Right ventricle myocardium inferior (tissue), 1 donor: ENCODE data around the gene EYA3. TPM values are rescaled to one million over a fixed set of nuclear protein-coding genes. Genes with fewer than 3 reads are reported as not detected.

ENCODE experiments used
- ATAC-seq: fragments of 200-7000 bp; cut with Tn5 transposase; one replicate; pipeline ENCODE4 v1.9.1; 2020; ENCODE audit warnings: mild to moderate bottlenecking, moderate library complexity
- DNase-seq: peaks from one replicate; pipeline ENCODE4 v3.0.0; 2021; ENCODE audit errors: missing footprints
- intact Hi-C: fragments of 100-400 bp; cut with DNase I; formaldehyde crosslinking; loops from one replicate; pipeline ENCODE4 v1.11.0; 2022
- total RNA-seq: library from RNA; stranded (reverse); fragmentation: NEBNext Ultra II Directional; extraction: Animal tissue kit (Norgen Biotek cat#: 25700); gene quantifications from one replicate; pipeline ENCODE4 v1.2.1, GENCODE V29; 2021
- donor health status: DM: no; HTN: yes; CAD: no; lungs with severe emphysema.

Gene EYA3
- total RNA-seq, 1 donor from 2014 or later, result 18.3 TPM

- no peak for ATAC-seq
- DNase-seq, result no peak
- intact Hi-C loops, result loop anchor here (5.0 kb wide), 1 partner anchor 39 kb away; no protein-coding TSS in a partner anchor
Measured at GRCh38 chr1:27981145-27981544, 107.3 kb downstream of the EYA3 start.

GRCh38 chr1:27980216-27980845 lies 108.1 kb downstream of the EYA3 start:
- no peak for ATAC-seq
- intact Hi-C loops, result loop anchor here (5.0 kb wide), 1 partner anchor 38 kb away; no protein-coding TSS in a partner anchor
- no peak for DNase-seq

GRCh38 chr1:27979859-27980201 lies 108.6 kb downstream of the EYA3 start:
- no peak for ATAC-seq
- DNase-seq, result no peak
- intact Hi-C loops, result loop anchor here (2.0 to 5.0 kb wide), 2 partner anchors 38 to 121 kb away; no protein-coding TSS in a partner anchor

GRCh38 chr1:27979151-27979858 lies 109.1 kb downstream of the EYA3 start:
- intact Hi-C loops, result loop anchor here (2.0 kb wide), 1 partner anchor 121 kb away; no protein-coding TSS in a partner anchor
- ATAC-seq, result peak; percentile 56

GRCh38 chr1:27974417-27974781 lies 114.0 kb downstream of the EYA3 start:
- DNase-seq, result no peak
- ATAC-seq, result no peak
- intact Hi-C loops, result no loop called here

More at GRCh38 chr1:27979151-27979858, 109.1 kb downstream of the EYA3 start:
- no peak for DNase-seq

GRCh38 chr1:27973771-27974416 lies 114.5 kb downstream of the EYA3 start:
- intact Hi-C loops, result no loop called here
- DNase-seq (no peak), ATAC-seq (no peak)

GRCh38 chr1:27972141-27972540 lies 116.3 kb downstream of the EYA3 start:
- intact Hi-C loops, result no loop called here
- DNase-seq, result no peak
- peak; percentile 2 for ATAC-seq

GRCh38 chr1:27971674-27972073 lies 116.7 kb downstream of the EYA3 start:
- DNase-seq, result no peak
- intact Hi-C loops, result no loop called here
- peak; percentile 43 for ATAC-seq

- intact Hi-C loops, result no loop called here
- DNase-seq, result no peak
- ATAC-seq, result peak; percentile 81
Measured at GRCh38 chr1:27970401-27970800, 118.0 kb downstream of the EYA3 start.

GRCh38 chr1:27968692-27969091 lies 119.7 kb downstream of the EYA3 start:
- ATAC-seq, result no peak
- intact Hi-C loops, result no loop called here
- DNase-seq, result no peak

GRCh38 chr1:27967884-27968466 lies 120.4 kb downstream of the EYA3 start:
- ATAC-seq (no peak), DNase-seq (no peak)
- intact Hi-C loops, result no loop called here

GRCh38 chr1:27967106-27967883 lies 121.1 kb downstream of the EYA3 start:
- ATAC-seq, result no peak
- DNase-seq, result no peak
- intact Hi-C loops, result no loop called here

- ATAC-seq (no peak), DNase-seq (no peak)
- intact Hi-C loops, result no loop called here
Measured at GRCh38 chr1:27966402-27967105, 121.9 kb downstream of the EYA3 start.

GRCh38 chr1:27963393-27963792 lies 125.0 kb downstream of the EYA3 start:
- no peak for ATAC-seq
- intact Hi-C loops, result no loop called here
- no peak for DNase-seq

- no peak for ATAC-seq
- no peak for DNase-seq
- intact Hi-C loops, result no loop called here
Measured at GRCh38 chr1:27961646-27962221, 126.7 kb downstream of the EYA3 start.

- DNase-seq (no peak), ATAC-seq (no peak)
- intact Hi-C loops, result no loop called here
Measured at GRCh38 chr1:27960762-27961645, 127.4 kb downstream of the EYA3 start.
